Hepatocyte (in vitro differentiated cells): ENCODE measurements around the gene ATXN7L3. TPM values are rescaled to one million over a fixed set of nuclear protein-coding genes. Genes with fewer than 3 reads are reported as not detected.
A peak's percentile ranks its signal among the peaks of the same experiment; 100 is the strongest.

ENCODE experiments used
- DNase-seq: peaks from one replicate; pipeline ENCODE4 v3.0.0-alpha.2; 2016; ENCODE audit warnings: low spot score
- H2AFZ ChIP-seq: fragments of 200-600 bp; sonication (generic); 2 replicates; pipeline ENCODE4 v1.6.0; 2016; ENCODE audit warnings: antibody characterized with exemption, mild to moderate bottlenecking
- H3K27ac ChIP-seq: fragments of 200-600 bp; sonication (generic); 2 replicates; pipeline ENCODE4 v1.5.1; 2016; ENCODE audit warnings: mild to moderate bottlenecking
- H3K27me3 ChIP-seq: fragments of 200-600 bp; sonication (generic); 2 replicates; pipeline ENCODE4 v1.6.1; 2016
- H3K36me3 ChIP-seq: fragments of 200-600 bp; sonication (generic); replicated peaks from 2 replicates; pipeline ENCODE4 v1.5.1; 2016; ENCODE audit warnings: low read depth; ENCODE audit not compliant: insufficient read depth
- H3K4me1 ChIP-seq: fragments of 200-600 bp; sonication (generic); 2 replicates; pipeline ENCODE4 v1.5.1; 2016; ENCODE audit warnings: mild to moderate bottlenecking, moderate library complexity; ENCODE audit not compliant: insufficient read depth
- H3K4me2 ChIP-seq: fragments of 200-600 bp; sonication (generic); 2 replicates; pipeline ENCODE4 v1.6.0; 2016
- H3K4me3 ChIP-seq: fragments of 200-600 bp; sonication (generic); 2 replicates; pipeline ENCODE4 v1.5.1; 2016; ENCODE audit warnings: mild to moderate bottlenecking
- H3K79me2 ChIP-seq: fragments of 200-600 bp; sonication (generic); 2 replicates; pipeline ENCODE4 v1.6.0; 2017; ENCODE audit warnings: mild to moderate bottlenecking
- H3K9me2 ChIP-seq: fragments of 200-600 bp; sonication (generic); replicated peaks from 2 replicates; pipeline ENCODE4 v1.6.0; 2017; ENCODE audit warnings: mild to moderate bottlenecking; ENCODE audit not compliant: insufficient read depth
- H3K9me3 ChIP-seq: fragments of 200-600 bp; sonication (generic); 2 replicates; pipeline ENCODE4 v1.5.1; 2016; ENCODE audit warnings: low read depth, mild to moderate bottlenecking
- H4K20me1 ChIP-seq: fragments of 200-600 bp; sonication (generic); 2 replicates; pipeline ENCODE4 v1.6.0; 2016; ENCODE audit warnings: mild to moderate bottlenecking; ENCODE audit not compliant: insufficient read depth, poor library complexity, severe bottlenecking
- CTCF ChIP-seq: fragments of 200-600 bp; sonication (generic); IDR thresholded peaks from 2 replicates; pipeline ENCODE4 v1.5.1; 2016; ENCODE audit warnings: antibody characterized with exemption, mild to moderate bottlenecking; ENCODE audit not compliant: poor library complexity
- EZH2 ChIP-seq: fragments of 200-600 bp; sonication (generic); IDR thresholded peaks from 2 replicates; pipeline ENCODE4 v1.6.1; 2016; ENCODE audit warnings: antibody characterized with exemption, mild to moderate bottlenecking, borderline replicate concordance
- EZH2phosphoT487 ChIP-seq: fragments of 200-600 bp; sonication (generic); IDR thresholded peaks from one replicate; pipeline ENCODE4 v1.6.1; 2018; ENCODE audit warnings: antibody characterized with exemption, mild to moderate bottlenecking, low read depth, moderate library complexity; ENCODE audit not compliant: unreplicated experiment, severe bottlenecking
- WGBS: methylation state at CpG from one replicate; pipeline ENCODE4 v1.1.6; 2016; ENCODE audit warnings: low lambda C conversion rate; ENCODE audit errors: missing lambda C conversion rate; 5-methylcytosine and 5-hydroxymethylcytosine counted together
- polyA plus RNA-seq: library from polyadenylated mRNA; unstranded; fragments of >200 nt; fragmentation: Nextera tagmentation; extraction: Ambion mirVana; gene quantifications from 2 replicates; pipeline ENCODE4 v1.2.1, GENCODE V29; 2016
- total RNA-seq: library from RNA; depleted of rRNA; stranded (reverse); fragments of >200 nt; gene quantifications from 2 replicates; pipeline ENCODE4 v1.2.3, GENCODE V29; 2014

The ATXN7L3 gene
- total and polyA plus RNA-seq, 2 experiments from 2014 or later = 28.7 to 64.0 TPM

DNA sequence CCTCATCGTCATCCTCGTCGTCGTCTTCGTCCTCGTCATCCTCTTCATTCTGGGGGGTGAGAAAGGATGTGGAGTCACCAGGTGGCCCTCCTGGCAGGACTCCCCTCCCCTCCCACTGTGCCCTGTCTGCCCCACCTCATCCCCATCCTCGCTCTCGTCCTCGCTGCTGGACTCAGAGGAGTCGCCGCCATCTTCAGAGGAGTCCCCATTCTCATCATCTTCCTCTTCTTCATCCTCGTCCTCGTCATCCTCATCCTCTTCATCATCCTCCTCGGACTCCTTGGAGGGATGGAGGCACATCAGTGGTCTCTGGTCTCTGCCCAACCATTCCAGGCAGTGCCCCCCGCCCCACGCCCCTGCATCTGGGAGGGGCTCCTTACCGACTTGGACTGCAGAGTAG, 7.6 kb upstream of the ATXN7L3 start:
- H3K9me3 ChIP-seq = no peaks in the 10 kb centered on the region
- TF ChIP-seq EZH2phosphoT487 (no peak), EZH2 (no peak), CTCF (no peak)
- no peak overlapping the region for H2AFZ ChIP-seq
- H3K36me3 ChIP-seq = no peaks in the 10 kb centered on the region
- peaks cover 3% of the 10 kb centered on the region for H3K4me1 ChIP-seq
- no peaks in the 10 kb centered on the region for H3K27me3 ChIP-seq
- no peaks in the 10 kb centered on the region for H4K20me1 ChIP-seq
- no peaks in the 10 kb centered on the region for H3K79me2 ChIP-seq
- H3K4me2 ChIP-seq = no peak overlapping the region
- no peaks in the 10 kb centered on the region for H3K9me2 ChIP-seq
- WGBS = 98% methylated on average over 11 of the region's 17 CpGs
- no peak overlapping the region for H3K27ac ChIP-seq
- DNase-seq = no peak
- H3K4me3 ChIP-seq = no peak overlapping the region

DNA sequence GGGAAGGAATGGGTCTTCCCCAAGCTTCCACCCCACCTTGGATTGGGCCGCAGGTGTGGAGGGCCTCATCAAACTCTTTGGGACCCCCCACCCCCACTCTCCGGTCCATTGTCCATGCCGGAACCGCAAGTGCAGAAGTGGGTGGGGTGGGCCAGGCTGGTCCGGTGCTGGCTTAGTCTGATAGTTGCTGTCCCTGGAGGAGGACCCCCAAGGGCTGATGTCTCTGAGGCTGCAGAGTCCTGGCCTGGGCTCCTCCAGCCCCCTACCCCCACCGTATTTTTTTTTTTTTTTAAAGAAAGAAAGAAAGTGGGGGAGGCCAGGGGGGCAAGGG, 7.1 kb upstream of the ATXN7L3 start:
- Histone ChIP-seq H4K20me1 (no peaks in the 10 kb centered on the region), H3K4me1 (peaks cover 3% of the 10 kb centered on the region), H3K27me3 (no peaks in the 10 kb centered on the region), H3K79me2 (peaks cover under 1% of the 10 kb centered on the region), H3K9me3 (no peaks in the 10 kb centered on the region), H2AFZ (no peak overlapping the region), H3K36me3 (no peaks in the 10 kb centered on the region), H3K9me2 (no peaks in the 10 kb centered on the region), H3K4me2 (no peak overlapping the region), H3K27ac (no peak overlapping the region), H3K4me3 (no peak overlapping the region)
- TF ChIP-seq EZH2phosphoT487 = no peak
- no peak for TF ChIP-seq EZH2
- no peak for TF ChIP-seq CTCF
- WGBS = 94% methylated on average over 6 of the region's 6 CpGs
- no peak for DNase-seq

GRCh38 chr17:44205962-44206824, 6.5 kb upstream of the ATXN7L3 start:
- no peak overlapping the region for H2AFZ ChIP-seq
- peaks cover 3% of the 10 kb centered on the region for H3K4me1 ChIP-seq
- H3K4me3 ChIP-seq = no peak overlapping the region
- no peaks in the 10 kb centered on the region for H3K27me3 ChIP-seq
- no peak for DNase-seq
- WGBS = 78% methylated on average over 13 of the region's 13 CpGs
- no peaks in the 10 kb centered on the region for H3K9me3 ChIP-seq
- TF ChIP-seq CTCF (peak; percentile 11), EZH2phosphoT487 (no peak), EZH2 (no peak)
- no peaks in the 10 kb centered on the region for H3K36me3 ChIP-seq
- no peaks in the 10 kb centered on the region for H4K20me1 ChIP-seq
- H3K4me2 ChIP-seq = no peak overlapping the region
- H3K27ac ChIP-seq = no peak overlapping the region
- no peaks in the 10 kb centered on the region for H3K9me2 ChIP-seq
- H3K79me2 ChIP-seq = peaks cover 4% of the 10 kb centered on the region
